B cell (primary cell): ENCODE data around the gene MUC13. TPM values are rescaled to one million over a fixed set of nuclear protein-coding genes. Genes with fewer than 3 reads are reported as not detected.

Experiments used
- ATAC-seq: fragments of 200-7000 bp; cut with Tn5 transposase; one replicate; pipeline ENCODE4 v1.10.0; 2021; ENCODE audit warnings: low read depth, mild to moderate bottlenecking, moderate number of reproducible peaks, moderate library complexity
- CTCF ChIA-PET: fragments of 350-600 bp; sonication (Branson Sonifier 250); formaldehyde crosslinking; loops from one replicate; lab custom pipeline; 2021; ENCODE audit warnings: antibody characterized with exemption, inconsistent platforms; lab: Charles Lee
- POLR2A ChIA-PET: fragments of 350-600 bp; sonication (Branson Sonifier 250); formaldehyde crosslinking; loops from one replicate; lab custom pipeline; 2021; ENCODE audit warnings: antibody characterized with exemption; lab: Charles Lee
- DNase-seq: peaks from one replicate; pipeline ENCODE4 v3.0.0; 2013
- H2AFZ ChIP-seq: 2 replicates; pipeline ENCODE4 v1.6.1; 2012; ENCODE audit warnings: mild to moderate bottlenecking, low read depth, low read length; ENCODE audit not compliant: insufficient read depth, poor library complexity, severe bottlenecking
- H3K27ac ChIP-seq, 2 donors: 1 replicate in 1 of 2; 2 replicates in 1 of 2; pipeline ENCODE4 v1.5.1; 2012 to 2013; ENCODE audit warnings: low read length in 2 of 2, mild to moderate bottlenecking in 2 of 2, moderate library complexity in 1 of 2
- H3K27me3 ChIP-seq, 4 experiments: fragments of 200-600 bp in 1 of 4; sonication (generic) in 1 of 4; replicated peaks in 1 of 4; 1 replicate in 2 of 4; 2 replicates in 2 of 4; pipeline versions ENCODE4 v1.6.1 to v1.7.0; 2013 to 2016; ENCODE audit warnings: low read length in 3 of 4, mild to moderate bottlenecking in 2 of 4, mixed read lengths in 1 of 4, moderate library complexity in 1 of 4; ENCODE audit not compliant: insufficient read depth in 4 of 4, control insufficient read depth in 3 of 4; ENCODE audit errors: control extremely low read depth in 1 of 4
- H3K36me3 ChIP-seq, 2 experiments: replicated peaks in 1 of 2; 1 replicate in 1 of 2; 2 replicates in 1 of 2; pipeline versions ENCODE4 v1.6.1 to v1.7.1; 2013; ENCODE audit warnings: low read length in 1 of 2; ENCODE audit not compliant: insufficient read depth in 2 of 2, control insufficient read depth in 1 of 2; ENCODE audit errors: control extremely low read depth in 1 of 2, extremely low read depth in 1 of 2
- H3K4me1 ChIP-seq, 2 donors: fragments of 200-600 bp in 1 of 2; sonication (generic) in 1 of 2; 1 replicate in 1 of 2; 2 replicates in 1 of 2; pipeline versions ENCODE4 v1.5.1 to v1.6.1; 2013 to 2017; ENCODE audit warnings: low read length in 2 of 2; ENCODE audit not compliant: control insufficient read depth in 2 of 2, insufficient read depth in 2 of 2
- H3K4me2 ChIP-seq: replicated peaks from 2 replicates; pipeline ENCODE3; 2012; ENCODE audit warnings: mild to moderate bottlenecking, low read depth, low read length; ENCODE audit not compliant: poor library complexity, severe bottlenecking
- H3K4me3 ChIP-seq, 5 experiments: fragments of 200-600 bp in 1 of 5; sonication (generic) in 1 of 5; 1 replicate in 3 of 5; 2 replicates in 2 of 5; pipeline versions ENCODE4 v1.5.1 to v1.7.0; 2011 to 2016; ENCODE audit warnings: low read length in 4 of 5, mild to moderate bottlenecking in 4 of 5, low read depth in 2 of 5, control low read depth in 1 of 5, moderate library complexity in 1 of 5; ENCODE audit not compliant: insufficient read depth in 1 of 5; ENCODE audit errors: control extremely low read depth in 1 of 5, extremely low read depth in 1 of 5
- H3K79me2 ChIP-seq: fragments of 200-600 bp; sonication (generic); one replicate; pipeline ENCODE4 v1.6.0; 2016; ENCODE audit warnings: low read length; ENCODE audit not compliant: control insufficient read depth, insufficient read depth
- H3K9ac ChIP-seq: fragments of 200-600 bp; sonication (generic); 2 replicates; pipeline ENCODE4 v1.6.1; 2017; ENCODE audit warnings: mild to moderate bottlenecking, low read length, moderate library complexity
- H3K9me3 ChIP-seq, 3 donors: one replicate each; pipeline versions ENCODE4 v1.6.1 to v1.7.1; 2013; ENCODE audit warnings: low read length in 2 of 3; ENCODE audit not compliant: control insufficient read depth in 2 of 3, insufficient read depth in 1 of 3; ENCODE audit errors: control extremely low read depth in 1 of 3
- H4K20me1 ChIP-seq: 2 replicates; pipeline ENCODE4 v1.6.0; 2012; ENCODE audit warnings: mild to moderate bottlenecking, low read length; ENCODE audit not compliant: insufficient read depth, control insufficient read depth, poor library complexity, severe bottlenecking
- H3K27ac Mint-ChIP-seq: one replicate; pipeline ENCODE4 v1.8.0; 2021; ENCODE audit warnings: mixed read lengths
- H3K27me3 Mint-ChIP-seq: one replicate; pipeline ENCODE4 v1.8.0; 2021; ENCODE audit warnings: mixed read lengths
- H3K4me1 Mint-ChIP-seq: one replicate; pipeline ENCODE4 v1.8.0; 2021; ENCODE audit warnings: mixed read lengths
- H3K4me3 Mint-ChIP-seq: one replicate; pipeline ENCODE4 v1.8.0; 2021; ENCODE audit warnings: mixed read lengths
- H3K9me3 Mint-ChIP-seq: one replicate; pipeline ENCODE4 v1.8.0; 2022; ENCODE audit warnings: mixed read lengths; ENCODE audit not compliant: insufficient read depth
- CTCF ChIP-seq: fragments of 200-600 bp; IDR thresholded peaks from one replicate; pipeline ENCODE4 v1.8.0; 2022; ENCODE audit warnings: antibody characterized with exemption, mild to moderate bottlenecking
- EZH2 ChIP-seq: IDR thresholded peaks from 2 replicates; pipeline ENCODE4 v1.6.1; 2012; ENCODE audit warnings: borderline replicate concordance, low read depth, mild to moderate bottlenecking, moderate library complexity, low read length; ENCODE audit not compliant: insufficient read depth, poor library complexity, severe bottlenecking
- WGBS: methylation state at CpG from one replicate; pipeline ENCODE4 v1.1.5; 2013; ENCODE audit warnings: missing lambda C conversion rate; ENCODE audit not compliant: insufficient coverage; 5-methylcytosine and 5-hydroxymethylcytosine counted together
- intact Hi-C: fragments of 100-400 bp; cut with micrococcal nuclease; formaldehyde crosslinking; loops from one replicate; pipeline ENCODE4 v1.10.0; 2022
- polyA plus RNA-seq: library from polyadenylated mRNA; depleted of rRNA; stranded (reverse); fragments of >200 nt; gene quantifications from 2 replicates; pipeline ENCODE4 v1.2.3, GENCODE V29; 2012
- total RNA-seq, 2 donors: library from RNA; stranded (reverse); fragments of 120-200 nt in 1 of 2; gene quantifications; 1 replicate in 1 of 2; 2 replicates in 1 of 2; pipeline versions ENCODE4 v1.2.3 to v1.2.4, GENCODE V29; 2013 to 2022

The MUC13 gene
- total and polyA plus RNA-seq, 2 donors (not counting 1 experiment from before 2014, with no cell fraction given) = not detected

- no peaks in the 10 kb centered on the region for H4K20me1 ChIP-seq
- POLR2A ChIA-PET = no interaction called here
- H3K79me2 ChIP-seq = no peaks in the 10 kb centered on the region
- H3K36me3 ChIP-seq = no peaks in the 10 kb centered on the region
- CTCF ChIA-PET = interaction anchor here (1.4 kb wide), 1 partner anchor 122 kb away, joined by 3 read pairs; no protein-coding TSS in a partner anchor
- no peak overlapping the region for H3K27ac Mint-ChIP-seq
- no peak overlapping the region for H2AFZ ChIP-seq
- H3K9ac ChIP-seq = no peak overlapping the region
- peaks cover 0 to 4% (median 0%) of the 10 kb centered on the region in 3 donors for H3K9me3 ChIP-seq
- peaks cover 10 to 12% of the 10 kb centered on the region in 2 donors for H3K4me1 ChIP-seq
- no peak overlapping the region for H3K4me3 ChIP-seq
- H3K27ac ChIP-seq = no peak overlapping the region
- DNase-seq = no peak
- WGBS = 97% methylated on average over 3 of the region's 13 CpGs
- ATAC-seq = no peak
- H3K27me3 Mint-ChIP-seq = peaks cover 55% of the 10 kb centered on the region
- H3K4me1 Mint-ChIP-seq = peaks cover 6% of the 10 kb centered on the region
- intact Hi-C loops = no loop called here
- no peak overlapping the region for H3K4me2 ChIP-seq
- TF ChIP-seq EZH2 = no peak
- TF ChIP-seq CTCF = no peak
- H3K4me3 Mint-ChIP-seq = no peak overlapping the region
- no peaks in the 10 kb centered on the region for H3K9me3 Mint-ChIP-seq
- peaks cover 0 to 39% (median 13%) of the 10 kb centered on the region in 4 experiments for H3K27me3 ChIP-seq
Measured at GRCh38 chr3:124882816-124883747, 51.5 kb downstream of the MUC13 start.
